Stimulated activated CD8-positive, alpha-beta memory T cell treated with anti-CD3 and anti-CD28 coated beads, Interleukin-4, amount 100 ng/mL, for 48 hours (primary cell): ENCODE data around the gene BICRAL.
"Not testable (repeated sequence)": the region's sequence is repeated elsewhere in the genome, so short reads cannot be mapped to it uniquely, and the experiment has no call there.

Experiments used
- DNase-seq: peaks from one replicate; pipeline ENCODE4 v3.0.0-alpha.2; 2020

BICRAL gene, protein sequence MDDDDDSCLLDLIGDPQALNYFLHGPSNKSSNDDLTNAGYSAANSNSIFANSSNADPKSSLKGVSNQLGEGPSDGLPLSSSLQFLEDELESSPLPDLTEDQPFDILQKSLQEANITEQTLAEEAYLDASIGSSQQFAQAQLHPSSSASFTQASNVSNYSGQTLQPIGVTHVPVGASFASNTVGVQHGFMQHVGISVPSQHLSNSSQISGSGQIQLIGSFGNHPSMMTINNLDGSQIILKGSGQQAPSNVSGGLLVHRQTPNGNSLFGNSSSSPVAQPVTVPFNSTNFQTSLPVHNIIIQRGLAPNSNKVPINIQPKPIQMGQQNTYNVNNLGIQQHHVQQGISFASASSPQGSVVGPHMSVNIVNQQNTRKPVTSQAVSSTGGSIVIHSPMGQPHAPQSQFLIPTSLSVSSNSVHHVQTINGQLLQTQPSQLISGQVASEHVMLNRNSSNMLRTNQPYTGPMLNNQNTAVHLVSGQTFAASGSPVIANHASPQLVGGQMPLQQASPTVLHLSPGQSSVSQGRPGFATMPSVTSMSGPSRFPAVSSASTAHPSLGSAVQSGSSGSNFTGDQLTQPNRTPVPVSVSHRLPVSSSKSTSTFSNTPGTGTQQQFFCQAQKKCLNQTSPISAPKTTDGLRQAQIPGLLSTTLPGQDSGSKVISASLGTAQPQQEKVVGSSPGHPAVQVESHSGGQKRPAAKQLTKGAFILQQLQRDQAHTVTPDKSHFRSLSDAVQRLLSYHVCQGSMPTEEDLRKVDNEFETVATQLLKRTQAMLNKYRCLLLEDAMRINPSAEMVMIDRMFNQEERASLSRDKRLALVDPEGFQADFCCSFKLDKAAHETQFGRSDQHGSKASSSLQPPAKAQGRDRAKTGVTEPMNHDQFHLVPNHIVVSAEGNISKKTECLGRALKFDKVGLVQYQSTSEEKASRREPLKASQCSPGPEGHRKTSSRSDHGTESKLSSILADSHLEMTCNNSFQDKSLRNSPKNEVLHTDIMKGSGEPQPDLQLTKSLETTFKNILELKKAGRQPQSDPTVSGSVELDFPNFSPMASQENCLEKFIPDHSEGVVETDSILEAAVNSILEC

DNA sequence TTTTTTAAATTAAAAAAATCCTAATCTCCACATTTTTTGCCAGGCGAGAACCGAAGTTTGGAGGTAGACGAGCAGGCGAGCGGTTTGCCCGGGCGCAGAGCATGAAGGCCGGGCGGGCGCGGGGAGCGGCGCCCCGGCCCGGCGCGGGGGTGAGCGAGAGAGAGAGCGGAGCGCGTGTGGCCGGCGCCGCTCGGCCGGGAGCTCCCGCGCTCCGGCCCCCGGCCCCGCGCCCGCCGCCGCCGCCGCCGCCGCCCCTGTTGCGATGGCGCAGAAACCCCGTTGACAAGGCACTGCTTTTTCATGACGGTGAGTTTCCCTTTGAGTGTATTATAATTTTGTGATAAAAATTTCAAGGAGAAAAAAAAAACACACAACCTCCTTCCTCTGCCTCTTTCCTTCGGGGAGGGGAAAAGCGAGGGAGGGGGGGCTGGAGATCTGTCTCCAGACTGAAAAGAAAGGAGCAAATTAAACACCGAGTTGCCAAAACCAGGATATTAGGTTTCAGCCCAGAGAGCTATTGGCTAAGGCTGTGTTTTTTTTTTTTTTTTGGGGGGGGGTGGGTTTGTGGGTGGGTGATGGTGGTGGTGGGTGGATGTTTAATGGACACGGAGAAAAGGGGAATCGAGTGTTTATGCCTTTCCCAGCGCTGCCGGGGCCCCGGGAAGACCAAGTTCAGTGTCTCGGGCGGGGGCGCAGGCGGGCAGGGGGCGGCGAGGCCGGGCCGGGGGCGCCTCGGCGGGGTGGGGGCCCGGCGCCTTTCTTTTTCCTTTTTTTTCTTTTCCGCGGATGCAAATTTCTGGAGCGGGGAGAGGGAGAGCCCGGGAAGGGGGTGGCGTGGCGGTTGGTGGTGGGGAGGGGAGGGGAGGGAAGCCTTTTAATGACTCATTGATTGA, at the start of gene BICRAL:
BICRAL (plus strand) TSS at position 257 of the 893 bp plus-strand sequence. CDS start 39,971 bp downstream, outside the sequence.
- DNase-seq: peak; percentile 85

DNA sequence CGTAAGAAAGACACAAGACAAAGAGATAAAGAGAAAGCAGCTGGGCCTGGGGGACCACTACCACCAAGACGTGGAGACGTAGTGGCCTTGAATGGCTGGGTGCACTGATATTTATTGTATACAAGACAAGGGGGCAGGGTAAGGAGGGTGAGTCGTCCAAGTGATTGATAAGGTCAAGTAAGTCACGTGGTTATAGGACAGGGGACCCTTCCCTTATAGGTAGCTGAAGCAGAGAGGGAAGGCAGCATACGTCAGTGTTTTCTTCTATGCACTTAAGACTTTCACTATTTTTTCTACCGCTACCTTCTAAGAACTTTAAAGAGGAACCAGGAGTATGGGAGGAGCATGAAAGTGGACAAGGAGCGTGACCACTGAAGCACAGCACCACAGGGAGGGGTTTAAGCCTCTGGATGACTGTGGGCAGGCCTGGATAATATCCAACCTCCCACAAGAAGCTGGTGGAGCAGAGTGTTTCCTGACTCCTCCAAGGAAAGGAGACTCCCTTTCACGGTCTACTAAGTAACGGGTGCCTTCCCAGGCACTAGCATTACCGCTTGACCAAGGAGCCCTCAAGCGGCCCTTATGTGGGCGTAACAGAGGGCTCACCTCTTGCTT, 47.9 kb upstream of the BICRAL start:
- DNase-seq: not testable (repeated sequence)

DNA sequence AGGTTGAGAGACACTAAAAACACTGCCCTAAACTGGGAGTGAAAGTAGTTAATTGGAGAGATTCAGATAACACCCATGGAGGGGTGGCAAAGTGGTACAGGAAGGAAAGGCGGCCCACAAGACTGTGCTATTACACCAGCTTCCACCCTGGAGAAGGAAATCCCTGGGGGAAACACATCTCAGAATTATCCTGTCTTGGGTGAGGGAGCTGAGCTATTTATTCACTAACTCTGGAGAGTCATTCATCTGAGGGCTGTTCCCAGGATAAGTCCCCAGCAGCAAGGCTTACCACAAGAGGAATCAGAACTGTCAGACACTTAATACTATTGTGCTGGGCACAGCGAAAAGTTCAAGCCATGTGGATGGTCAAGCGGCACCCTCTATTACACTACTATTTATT, 45.9 kb upstream of the BICRAL start:
- no peak for DNase-seq

DNA sequence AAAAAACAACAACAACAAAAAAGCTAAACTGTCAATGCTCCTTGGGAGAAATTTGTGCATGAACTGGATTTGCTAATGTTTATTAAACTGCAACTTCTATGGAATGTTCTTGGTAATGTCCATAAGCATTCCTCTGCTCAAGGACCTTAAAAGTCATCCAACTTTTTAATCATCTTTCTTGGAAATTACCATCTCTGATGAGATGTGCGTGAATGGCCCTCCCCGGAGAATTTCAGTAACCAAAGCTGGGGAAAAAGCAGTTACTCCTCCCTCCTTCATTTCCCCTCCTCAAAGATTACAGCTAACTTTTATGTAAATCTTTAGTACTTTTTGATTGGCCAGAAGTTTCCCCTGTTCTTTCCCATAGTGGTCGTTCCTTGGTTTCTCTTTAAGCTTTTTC, 41.1 kb upstream of the BICRAL start:
- DNase-seq: no peak

DNA sequence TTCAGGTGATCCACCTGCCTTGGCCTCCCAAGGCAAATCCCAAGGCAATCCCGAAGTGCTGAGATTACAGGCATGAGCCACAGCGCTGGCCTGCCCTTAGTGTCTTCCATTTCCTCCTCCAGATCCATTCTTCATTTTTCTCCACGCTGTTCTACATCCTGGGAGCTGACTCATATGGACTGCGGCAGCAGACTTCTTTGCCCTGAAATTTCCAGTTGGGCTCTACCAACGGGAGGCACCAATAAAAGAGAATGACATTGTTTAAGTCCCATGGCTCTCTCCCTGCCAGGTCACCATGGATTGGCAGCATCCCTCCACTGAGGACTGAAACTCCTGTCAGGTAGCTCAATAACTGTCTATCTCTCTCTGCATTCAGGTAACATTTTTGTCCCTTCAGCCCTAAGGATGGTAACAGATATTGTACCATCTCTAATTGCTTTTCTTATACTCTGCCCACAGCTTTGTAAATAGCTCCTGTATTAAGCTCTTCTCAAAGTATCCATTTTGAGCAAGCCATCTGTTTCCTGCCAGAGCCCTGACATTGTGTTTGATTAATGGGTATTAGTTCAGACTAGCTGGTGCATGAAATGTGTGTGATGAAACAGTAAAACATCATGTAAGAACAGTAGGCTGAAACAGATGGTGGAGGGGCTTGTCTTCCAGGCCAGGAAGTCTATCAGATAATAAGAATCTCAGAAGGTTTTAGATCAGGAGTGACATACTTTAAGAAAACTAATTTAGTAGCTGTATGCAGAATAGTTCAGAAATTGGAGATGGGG, 39.5 kb upstream of the BICRAL start:
- no peak for DNase-seq

DNA sequence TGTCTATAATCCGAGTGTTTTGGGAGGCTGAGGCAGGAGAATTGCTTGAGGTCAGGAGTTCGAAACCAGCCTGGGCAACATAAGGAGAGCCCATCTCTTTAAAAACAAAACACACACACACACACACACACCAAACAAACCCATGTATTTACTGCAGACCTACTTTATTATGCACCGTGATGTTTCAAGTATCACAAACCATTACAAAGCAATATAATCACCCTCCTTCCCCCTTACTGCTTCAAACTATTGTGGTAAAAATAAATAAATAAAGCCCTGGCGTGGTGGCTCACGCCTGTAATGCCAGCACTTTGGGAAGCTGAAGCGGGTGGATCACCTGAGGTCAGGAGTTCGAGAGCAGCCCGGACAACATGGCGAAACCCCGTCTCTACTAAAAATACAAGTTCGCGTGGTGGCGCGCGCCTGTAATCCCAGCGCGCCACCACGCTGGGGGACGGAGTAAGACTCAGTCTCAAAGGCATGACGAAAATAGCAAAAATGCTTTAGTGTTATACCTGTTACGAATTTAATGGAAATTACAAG, 37.4 kb upstream of the BICRAL start:
- DNase-seq: no peak

DNA sequence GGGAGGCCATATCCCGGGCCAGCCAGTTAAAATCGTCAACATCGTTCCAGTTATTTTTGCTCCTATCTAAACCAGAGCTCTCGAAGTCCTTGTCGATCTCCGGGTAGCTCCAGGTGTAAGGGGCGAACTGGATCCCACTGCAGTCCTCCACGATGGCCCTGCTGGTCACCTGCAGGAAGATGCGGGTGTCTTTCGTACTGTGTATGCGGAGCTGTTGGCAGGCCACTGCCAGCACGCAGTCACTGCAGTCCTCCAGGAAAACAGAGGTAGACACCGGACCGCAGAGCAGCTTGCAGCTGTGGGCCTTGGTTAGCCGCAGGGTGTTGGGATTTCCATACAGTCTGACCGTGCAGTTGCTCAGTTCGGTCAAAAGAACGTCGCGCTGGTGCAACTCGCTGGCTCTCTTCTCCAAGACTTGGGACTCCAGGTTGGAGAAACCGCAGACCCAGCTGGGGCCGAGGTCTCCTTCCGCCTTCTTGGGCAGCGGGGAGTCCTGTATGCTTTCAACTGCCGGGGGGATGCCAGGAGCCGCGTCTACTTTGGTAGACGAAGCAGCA, 36.7 kb upstream of the BICRAL start:
- peak; percentile 51 for DNase-seq

DNA sequence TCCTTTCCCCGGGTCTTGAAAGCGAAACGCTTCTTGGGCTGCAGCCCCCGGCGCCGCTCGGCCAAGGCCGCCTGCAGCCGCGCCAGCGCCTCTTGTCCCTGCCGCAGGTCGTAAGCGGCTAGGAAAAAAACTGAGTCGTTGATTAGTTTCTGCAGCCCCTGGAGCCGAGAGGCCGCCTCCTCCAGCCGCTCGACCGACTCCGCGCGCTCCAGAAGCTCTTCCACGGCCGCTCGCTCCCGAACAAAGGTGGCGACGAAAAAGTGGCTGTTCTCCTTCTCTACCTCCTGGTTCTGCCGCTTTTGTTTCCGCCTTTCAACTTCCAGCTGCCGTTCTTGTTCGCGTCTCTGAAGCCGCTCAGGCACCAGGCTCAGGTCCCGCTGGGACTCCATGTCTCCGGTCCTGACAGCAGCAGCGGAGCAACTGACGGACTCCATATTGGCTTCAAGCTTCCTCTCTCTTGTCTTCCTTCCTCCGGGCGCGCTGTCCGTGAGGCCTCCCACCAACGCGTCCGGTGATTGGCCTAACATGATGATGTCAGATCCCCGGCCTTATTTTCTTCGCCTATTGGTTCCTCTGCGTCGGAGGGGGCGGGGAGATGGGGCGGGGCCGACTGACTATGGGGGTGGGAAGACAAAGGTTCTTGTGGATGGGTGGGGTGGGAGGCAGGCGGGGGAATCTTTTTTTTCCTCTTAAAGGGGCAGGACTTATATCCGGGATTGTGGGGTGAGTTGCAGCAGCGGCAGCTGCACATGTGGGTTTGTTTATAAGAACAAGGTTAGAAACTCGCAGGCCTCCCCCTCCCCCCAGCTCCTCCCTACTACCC, 36.0 kb upstream of the BICRAL start, which contains the start of gene TBCC:
TBCC (minus strand) TSS at position 464 of the 823 bp plus-strand sequence; CDS start at position 434, 30 bp downstream.
- DNase-seq: peak; percentile 91

DNA sequence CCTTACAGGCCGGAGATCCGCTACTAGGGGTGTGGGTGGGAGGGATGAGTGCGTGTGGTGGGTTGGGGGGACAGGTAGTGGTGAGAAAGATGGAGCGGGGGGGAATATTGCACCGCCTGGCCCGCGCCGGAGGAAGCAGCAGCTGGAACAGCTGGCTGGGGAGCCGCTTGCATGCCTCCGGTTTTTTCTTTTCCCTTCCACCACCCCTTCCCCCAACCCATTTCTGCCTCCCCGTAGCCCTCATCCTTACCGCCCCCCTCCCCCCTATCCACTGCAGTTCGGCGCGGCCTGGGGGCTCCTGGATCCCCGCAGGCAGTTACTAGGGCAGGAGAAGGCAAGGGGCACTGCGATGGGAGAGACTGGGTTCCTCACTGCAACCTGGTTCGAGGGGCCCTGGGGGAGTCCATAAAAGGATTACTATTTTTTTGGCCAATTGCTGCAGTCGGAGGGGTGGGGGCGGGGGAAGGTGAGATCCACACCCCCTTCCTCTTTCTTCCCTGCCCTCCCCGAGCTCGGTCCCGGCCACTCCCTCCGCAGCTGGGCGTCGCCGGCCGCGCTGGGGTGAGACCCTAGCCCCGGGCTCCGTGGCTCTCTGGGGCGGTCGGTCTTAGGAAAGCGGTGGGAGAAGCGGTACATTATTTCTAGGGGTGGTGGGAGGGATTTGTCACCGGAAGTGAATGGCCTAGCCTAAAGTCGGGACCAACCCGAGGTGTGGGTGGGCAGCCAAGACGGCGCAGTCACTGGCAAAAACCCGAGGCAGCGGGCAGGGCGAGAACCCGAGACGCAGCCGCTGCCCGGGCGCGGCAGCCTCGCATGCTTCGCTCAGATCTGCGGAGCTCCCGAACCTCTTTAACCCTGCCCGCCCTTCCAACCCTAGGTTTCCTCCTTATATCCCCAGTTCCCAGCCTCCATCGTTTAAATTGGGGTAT, 35.1 kb upstream of the BICRAL start:
- peak; percentile 85 for DNase-seq

DNA sequence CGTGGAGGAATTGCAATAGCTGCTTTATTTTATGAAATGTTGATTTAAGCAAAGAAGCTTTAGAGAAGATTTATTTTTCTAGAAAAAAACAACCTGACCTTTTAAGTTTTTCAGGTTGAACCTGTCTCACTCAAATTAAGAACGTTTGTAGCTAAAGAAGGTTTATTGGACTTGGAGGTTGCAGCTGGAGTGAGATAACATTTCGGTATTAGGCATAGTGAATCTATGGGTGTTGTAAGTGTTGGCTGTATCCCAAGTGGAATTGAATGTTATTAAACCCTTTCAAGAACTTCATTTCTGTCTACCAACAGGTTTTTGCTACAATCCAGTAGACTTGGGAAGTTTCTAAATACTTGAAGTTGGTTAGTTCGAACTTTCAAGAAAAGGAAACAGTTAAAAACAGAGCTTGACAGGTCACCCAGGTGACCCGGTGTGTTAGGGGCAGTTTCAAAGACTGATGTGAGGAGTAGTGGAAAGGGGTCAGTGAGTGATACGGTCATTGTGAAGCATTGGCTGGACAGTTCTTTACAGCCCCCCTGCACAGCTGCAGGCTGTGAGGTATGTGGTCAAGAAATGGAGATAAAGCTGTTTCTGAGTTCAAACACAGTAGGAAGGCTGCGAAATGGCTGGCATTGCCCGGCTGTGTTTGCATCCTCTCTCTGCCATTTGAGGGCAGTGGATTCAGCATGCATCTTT, 33.5 kb upstream of the BICRAL start:
- DNase-seq: no peak

DNA sequence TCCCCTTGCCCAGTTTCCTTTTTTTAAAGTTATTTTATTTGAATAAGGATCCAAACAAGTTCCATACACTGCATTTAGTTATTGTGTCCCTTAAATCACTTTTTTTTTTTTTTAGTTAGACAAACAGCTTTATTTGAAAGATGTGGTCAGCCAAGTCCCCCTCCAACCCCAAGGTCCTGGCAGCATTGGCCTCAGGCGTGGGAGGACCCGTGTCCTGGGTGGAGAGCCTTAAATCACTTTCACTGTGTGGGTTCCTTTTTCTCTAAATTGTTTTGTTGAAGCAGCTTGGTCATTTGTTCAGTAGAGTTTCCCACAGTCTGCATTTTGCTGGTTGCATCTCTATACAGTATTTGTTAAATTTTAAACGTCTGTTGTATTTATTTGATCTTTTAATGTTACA, 30.8 kb upstream of the BICRAL start:
- no peak for DNase-seq

DNA sequence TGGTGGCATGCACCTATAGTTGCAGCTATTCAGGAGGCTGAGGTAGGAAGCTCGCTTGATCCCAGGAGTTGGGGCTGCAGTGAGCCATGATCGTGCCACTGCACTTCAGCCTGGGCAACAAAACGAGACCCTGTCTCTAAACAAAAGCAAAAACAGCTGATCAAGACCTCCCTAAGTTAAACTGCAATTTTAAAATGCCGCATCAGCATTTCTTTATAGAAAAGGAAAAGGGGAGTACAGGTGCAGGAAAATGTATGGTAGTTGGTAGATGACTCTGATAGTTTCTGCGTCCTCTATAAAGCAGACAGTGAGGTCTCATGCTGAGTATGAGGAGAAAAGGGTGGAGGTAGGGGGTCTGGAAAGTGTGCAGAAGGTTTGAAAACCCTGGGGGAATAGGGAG, 27.1 kb upstream of the BICRAL start:
- DNase-seq: no peak

DNA sequence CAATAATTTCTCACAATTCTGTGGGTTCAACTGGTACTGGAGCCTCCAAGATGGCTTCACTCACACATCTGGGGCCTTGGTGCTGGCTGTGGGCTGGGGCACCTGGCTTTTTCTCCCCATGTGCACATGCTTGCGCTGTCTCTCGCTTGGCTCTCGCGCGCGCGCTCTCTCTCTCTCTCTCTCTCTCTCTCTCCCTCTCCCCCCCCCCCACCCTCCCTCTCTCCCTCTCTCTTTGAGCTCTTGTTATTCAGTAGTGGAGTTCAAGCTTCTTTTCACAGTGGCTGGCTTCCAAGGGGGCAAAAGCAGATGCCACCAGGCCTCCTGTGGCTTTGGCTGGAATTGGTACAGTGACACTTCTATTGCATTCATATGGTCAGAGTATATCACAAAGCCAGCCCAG, 25.1 kb upstream of the BICRAL start:
- no peak for DNase-seq

DNA sequence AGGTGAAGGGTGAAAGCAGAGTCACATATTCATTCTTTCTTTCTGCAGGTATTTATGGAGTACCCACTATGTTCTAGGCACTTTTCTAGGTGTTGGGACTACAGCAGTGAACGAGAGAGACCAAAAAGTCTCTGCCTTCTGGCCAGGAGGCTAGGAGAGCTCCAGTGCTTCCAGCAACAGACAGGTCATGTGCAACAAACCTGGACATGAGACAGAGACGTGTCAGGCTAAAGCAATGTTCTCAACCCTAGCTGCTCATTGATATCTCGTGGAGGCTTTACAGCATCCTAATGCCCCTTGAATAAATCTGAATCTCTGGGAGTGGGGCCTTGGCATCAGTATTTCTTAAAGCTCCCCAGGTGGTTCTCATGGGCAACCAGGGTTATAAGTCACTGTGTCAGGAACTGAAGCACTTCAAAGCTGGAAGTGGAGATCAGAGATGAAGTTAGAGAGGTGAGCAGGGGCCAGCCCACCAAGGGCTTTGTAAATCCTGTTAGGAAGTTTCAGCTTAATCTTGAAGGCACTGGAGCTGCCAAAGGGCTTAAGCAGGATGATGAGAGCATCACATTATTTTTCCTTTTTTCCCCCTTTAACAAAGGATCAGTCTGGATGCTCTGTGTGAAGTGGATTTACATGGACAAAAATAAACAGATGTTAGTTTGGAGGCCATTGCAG, 23.0 kb upstream of the BICRAL start:
- DNase-seq: no peak

DNA sequence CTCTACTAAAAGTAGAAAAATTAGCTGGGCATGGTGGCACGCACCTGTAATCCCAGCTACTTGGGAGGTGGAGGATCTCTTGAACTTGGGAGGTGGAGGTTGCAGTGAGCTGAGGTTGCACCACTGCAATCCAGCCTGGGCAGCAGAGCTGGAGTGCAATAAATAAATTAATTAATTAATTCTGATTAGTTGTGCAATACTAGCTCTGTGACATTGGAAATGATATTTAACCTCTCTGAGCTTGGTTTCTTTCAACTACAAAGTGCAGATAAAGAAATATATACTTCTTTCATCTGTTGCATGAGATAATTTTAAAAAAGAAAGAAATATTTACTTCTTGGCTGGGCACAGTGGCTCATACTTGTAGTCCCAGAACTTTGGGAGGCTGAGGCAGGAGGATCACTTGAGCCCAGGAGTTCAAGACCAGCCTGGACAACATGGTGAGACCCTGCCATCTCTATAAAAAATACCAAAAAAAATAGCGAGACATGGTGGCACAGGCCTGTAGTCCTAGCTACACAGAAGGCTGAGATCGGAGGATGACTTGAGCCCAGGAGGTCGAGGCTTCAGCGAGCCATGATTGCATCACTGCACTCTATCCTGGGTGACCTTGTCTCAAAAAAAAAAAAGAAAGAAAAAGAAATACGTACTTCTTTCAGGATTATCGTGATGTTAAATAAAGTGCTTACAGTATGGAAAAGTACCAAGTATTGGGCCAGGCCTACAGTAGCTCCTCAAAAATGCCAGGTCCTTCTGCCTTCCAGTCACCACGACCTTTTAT, 20.4 kb upstream of the BICRAL start:
- no peak for DNase-seq

DNA sequence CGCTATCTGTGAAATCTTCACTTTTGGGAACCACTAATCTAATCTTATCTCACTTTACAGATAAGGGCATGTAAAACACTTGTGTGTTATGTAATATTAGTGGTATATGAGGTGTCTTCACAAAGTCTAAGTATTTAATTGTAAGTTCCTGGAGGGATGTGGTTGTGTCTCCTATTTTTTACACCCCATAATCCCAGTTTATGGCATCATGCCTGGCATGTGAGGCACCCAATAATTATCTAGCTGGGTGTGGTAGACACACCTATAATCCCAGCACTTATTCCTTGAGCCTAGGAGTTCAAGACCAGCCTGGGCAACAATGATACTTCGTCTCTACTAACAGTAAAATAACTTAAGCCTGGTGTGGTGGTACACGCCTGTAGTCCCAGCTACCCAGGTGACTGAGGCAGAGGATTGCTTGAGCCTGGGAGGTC, 19.4 kb upstream of the BICRAL start:
- DNase-seq: no peak
